HG03025 (cell line): Measurements from ENCODE around the gene ACO2.
"Not testable (repeated sequence)": the region's sequence is repeated elsewhere in the genome, so short reads cannot be mapped to it uniquely, and the experiment has no call there.

Experiments used
- ATAC-seq: cut with Tn5 transposase; IDR thresholded peaks from one replicate; pipeline ENCODE4 v1.9.1; 2021; ENCODE audit warnings: mild to moderate bottlenecking, moderate library complexity; ENCODE audit not compliant: unreplicated experiment, low FRiP score

Gene ACO2

DNA sequence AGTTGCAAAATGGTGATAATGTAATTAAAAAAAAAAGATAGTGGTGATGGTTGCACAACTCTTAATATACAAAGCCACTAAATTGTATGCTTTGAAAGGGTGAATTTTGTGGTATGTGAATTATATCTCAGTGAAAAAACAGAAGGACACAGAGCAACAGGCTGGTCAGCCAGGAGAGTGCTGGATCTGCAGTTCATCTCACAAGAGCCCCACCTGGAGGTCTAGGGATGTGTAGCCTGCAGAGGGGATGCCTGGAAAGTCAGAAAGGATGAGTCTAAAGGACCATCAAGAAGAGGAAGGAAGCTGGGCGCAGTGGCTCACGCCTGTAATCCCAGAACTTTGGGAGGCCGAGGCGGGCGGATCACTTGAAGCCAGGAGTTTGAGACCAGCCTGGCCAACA, 66.3 kb downstream of the ACO2 start:
- ATAC-seq: no peak

DNA sequence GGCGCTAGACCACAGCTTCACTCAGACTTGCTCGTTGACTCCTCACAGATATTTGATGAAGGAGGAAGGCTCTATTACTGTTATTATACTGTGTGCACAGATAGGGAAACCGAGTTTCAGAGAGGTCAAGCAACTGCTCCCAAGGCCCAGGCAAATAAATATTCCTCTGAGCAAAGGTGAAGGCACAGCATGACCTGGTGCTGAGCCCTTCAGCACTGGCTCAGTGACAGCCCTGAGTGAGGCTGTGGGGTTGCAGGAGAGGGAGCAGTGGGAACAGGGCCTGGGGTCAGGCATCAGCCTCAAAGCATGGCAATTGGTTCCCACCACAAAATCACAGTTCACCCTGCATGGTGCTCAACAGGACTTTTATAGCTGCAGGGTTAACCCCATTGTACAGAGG, 68.3 kb downstream of the ACO2 start:
- ATAC-seq: no peak

DNA sequence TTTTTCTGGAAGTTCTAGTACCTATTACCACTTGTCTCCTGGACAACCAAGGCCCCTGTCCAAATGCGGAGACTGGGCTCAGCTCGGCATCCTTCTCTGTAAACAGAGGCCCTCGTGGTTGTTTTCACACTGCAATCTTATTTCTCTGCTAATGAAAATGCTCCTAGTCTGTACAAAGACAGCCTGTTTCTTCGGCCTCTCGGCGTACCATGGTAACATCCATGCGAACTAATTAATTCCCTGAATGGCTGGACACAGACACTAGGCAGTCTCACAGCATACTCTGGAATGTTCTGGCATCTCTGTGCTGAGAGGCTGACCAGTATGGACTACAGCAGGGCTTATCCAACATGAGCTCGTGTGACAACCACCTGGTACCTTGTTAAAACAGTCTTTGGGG, 69.7 kb downstream of the ACO2 start:
- no peak for ATAC-seq

DNA sequence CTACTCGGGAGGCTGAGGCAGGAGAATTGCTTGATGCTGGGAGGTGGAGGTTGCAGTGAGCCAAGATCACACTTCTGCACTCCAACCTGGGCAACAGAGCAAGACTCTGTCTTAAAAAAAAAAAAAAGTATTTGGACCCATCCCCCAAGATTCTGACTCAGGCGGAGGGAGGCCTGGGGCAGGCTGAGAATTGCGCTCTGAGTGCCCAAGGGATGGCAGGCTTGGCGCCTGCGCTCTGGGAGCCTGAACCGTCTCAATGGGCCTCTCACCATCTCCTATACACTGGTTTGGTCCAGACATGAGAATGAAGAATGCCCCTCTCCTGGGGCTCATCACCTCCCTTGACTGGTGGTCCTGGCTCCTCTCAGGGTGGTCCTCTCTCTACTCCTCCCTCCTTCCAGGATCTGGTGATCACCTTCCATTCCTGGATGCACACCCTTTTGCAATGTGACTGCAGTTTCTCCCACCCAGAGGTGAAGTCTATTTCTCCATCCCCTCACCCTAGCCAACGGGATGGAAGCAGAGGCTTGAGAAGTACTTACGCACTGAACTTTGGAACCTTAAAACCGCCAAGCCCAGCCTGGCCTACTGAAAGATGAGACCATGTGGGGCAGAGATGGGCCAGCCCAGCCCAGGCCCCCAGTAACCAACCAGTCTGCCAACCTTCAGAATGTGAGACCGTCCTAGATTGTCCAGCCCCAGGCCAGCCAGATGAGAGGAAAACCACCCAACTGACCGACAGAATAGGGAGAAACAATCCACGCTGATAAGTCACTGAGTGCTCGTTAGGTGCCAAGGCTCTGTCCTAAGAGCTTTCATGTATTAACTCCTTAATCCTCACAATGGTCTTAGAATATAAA, 70.5 kb downstream of the ACO2 start:
- ATAC-seq: no peak

DNA sequence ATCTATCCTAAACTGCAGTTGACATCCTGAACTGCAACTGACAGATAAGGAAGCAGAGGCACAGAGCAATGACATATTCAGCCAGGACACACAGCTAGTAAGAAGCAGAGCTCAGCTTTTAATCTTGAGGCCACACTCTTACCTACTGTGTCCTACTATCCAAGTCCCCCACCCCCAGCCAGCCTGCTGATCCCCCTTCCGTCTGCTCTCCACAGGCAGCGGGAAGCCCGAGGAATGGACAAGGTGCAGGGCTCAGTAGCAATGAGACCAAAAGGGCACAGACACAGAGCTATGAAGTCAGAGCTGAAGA, 71.0 kb downstream of the ACO2 start:
- no peak for ATAC-seq

DNA sequence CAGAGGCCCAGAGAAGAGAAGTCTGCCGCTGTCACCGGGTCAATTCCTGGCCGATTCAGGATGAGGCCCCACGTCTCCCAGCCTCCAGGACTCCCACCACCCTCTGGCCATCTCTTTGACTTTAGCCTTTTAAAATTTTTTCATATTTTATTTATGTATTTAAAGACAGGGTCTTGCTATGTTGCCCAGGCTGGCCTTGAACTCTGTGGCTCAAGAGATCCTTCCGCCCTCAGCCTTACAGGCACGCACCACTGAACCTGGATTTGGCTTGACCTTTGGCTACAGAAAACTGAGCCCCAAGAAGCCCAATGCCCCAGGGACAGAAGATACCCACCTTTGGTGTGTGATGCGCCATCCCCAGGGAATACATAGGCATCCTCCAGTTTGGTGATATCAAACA, 71.4 kb downstream of the ACO2 start:
- no peak for ATAC-seq

DNA sequence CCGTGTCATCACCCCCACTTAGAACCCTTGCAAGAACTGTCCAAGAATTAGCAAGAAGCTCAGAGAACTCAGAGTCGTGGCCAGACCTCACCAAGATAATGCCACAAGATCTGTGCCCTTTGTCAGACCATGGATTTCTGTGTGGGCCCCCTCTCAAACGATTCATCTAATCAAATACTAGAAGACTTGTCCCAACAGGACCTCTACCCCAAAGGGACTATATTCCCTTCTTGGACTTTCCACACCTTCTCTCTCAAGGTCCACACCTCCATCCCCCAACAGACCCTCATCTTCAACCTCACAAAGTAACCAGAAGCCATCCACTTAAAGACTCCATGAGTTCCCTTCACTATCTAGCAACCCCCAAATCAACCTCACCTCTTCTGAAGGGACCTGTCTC, 72.6 kb downstream of the ACO2 start:
- ATAC-seq: no peak

DNA sequence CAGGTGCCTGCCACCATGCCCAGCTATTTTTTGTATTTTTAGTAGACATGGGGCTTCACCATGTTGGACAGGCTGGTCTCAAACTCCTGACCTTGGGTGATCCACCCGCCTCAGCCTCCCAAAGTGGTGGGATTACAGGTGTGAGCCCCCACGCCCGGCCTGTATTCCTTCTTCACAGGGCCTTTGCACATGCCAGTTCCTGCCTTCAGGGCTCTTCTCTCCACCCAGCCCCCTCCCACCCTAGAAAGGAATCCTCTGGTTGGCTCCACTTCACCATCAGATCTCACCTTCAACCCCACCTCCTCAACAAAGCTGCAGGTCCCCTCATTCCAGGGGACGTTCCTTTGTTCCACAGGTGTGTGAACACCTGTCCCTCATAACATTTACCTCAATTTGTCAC, 73.3 kb downstream of the ACO2 start:
- ATAC-seq: no peak

DNA sequence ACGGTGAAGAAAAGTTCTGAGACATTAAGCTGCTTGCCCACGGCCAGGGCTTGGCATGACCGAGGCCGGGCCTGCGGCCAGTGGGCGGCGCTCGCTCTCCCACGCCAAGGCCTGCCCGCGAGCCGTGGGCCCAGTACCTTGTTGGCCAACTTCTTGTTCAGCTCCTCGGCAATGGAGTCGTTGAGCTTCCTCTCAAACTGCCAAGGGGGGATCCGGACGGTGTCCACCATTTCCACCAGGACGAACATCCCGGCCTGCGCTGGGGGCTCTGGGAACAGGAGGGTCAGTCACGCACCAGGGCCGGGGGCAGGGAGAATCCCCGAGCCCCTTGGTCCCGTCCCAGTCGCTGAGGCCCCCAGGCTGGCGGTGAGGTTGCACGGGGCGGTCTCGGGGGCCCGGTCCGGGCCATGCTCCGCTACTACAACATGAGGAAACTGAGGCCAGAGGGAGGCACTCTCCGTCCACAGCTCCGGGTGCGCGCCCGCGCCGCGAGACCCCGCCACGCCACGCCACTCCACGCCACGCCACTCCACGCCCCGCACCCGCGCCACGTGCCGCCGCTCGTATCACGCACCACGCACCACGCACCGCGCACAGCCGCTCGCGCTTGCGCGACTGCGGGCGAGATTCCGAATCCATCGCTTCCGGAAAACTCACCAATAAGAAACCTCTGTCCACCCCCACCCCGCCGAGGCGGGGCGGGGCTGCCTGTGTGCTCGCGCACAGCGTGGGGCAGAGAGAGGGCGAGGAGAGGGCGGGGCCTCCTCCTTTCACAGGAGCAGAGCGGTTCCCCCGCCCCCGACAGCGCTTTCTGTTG, 75.1 kb downstream of the ACO2 start, which contains the start of gene POLR3H:
Gene POLR3H, minus strand, starts transcription at position 617 of the 817 bp plus-strand sequence. Its CDS starts 369 bp downstream, at position 248.
- ATAC-seq: peak; percentile 80

DNA sequence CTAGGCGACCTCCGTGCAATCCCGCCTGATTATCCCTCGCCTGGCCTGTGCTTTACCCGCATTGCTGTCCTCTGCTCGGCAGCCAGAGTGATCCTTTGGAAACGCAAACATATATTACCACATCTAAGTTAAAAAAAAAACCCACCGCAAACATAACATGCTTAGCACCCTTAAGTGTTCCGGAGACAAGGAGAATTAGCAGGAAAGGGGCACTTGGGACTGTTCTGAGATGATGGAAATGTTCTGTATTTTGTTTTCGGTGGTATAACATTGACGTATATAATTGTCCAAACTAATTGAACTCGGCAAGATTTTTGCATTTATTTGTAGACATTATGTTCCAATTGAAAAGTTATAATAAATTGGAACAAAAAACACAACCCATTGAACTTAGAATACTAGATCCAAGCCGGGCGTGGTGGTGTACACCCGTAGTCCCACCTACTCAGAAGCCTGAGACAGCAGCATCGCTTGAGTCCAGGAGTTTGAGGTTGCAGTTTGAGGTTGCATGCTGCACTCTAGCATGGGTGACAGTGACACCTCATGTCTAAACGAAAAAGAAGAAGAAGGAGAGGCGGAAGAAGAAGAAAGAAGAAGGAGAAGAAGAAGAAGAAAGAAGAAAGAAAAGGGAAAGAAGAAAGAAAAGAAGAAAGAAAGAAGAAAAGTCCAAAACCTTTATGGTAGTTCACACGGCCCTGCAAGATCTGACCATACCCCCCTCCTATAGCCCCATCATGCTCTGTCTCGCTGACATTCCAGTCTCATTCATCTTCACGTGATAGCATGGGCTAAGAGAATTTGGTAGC, 76.0 kb downstream of the ACO2 start:
- ATAC-seq: no peak

DNA sequence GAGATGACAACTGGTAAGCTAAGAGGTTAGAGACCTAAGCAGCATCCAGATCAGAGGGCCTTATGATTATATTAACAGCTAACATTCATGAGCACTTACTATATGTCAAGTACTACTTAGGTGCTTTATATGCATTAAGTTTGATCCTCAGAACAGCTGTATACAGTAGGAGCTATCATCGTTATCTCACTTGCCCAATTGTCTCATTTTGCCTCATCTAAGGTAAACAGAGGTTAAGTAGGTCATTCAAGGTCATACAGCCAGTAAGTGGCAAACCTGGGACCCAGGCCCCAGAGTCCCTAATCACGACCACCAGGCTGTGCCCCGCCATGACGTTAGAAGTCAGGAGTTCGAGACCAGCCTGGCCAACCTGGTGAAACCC, 79.9 kb downstream of the ACO2 start:
- no peak for ATAC-seq

DNA sequence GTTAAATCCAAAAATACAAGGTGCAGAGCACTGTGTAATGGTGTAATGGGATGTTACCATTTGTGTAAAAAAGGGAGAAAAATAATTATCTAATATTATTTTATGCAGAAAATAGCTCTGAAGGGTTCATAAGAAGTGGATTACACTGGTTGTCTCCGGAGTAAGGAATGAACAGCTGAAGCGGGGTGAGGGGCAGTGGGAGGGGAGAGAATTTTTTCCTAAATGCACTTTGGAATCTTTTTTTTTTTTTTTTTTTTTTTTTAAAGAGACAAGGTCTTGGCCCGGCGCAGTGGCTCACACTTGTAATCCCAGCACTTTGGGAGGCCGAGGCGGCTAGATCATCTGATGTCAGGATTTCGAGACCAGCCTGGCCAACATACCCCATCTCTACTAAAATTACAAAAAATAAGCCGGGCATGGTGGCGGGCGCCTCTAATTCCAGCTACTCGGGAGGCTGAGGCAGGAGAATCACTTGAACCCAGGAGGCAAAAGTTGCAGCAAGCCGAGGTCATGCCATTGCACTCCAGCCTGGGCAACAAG, 82.1 kb downstream of the ACO2 start:
- ATAC-seq: no peak

DNA sequence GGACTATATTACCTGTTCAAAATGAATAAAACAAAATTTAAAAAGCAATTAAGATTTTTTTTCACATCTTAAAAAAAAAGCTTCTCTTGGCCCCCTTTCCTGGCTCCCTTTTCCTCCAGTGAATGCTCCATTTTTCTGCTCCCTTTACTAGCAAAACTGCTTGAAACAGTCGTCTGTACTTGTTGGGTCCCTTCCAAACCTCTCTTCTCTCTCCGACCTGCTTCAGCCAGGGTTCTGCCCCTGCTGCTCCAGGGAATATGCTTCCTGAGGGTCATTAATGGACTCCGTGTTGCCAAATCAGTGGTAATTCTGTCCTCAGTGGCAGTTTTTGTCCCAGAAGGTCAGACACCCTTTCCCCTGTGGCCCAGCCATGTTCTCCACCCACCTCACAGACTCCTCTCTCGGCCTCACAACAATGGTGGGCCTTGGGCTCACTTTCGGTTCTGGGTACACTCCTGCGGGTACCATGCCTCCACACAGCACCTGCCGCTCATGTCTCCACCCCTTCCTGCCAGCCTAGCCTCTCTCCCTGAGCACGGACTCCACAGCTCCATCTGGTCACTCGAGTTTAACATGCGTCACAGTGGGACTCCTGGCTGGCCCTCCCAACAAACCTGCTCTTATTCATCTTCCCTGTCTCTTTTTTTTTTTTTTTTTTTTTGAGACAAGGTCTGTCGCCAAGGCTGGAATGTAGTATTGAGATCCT, 83.1 kb downstream of the ACO2 start:
- ATAC-seq: no peak

DNA sequence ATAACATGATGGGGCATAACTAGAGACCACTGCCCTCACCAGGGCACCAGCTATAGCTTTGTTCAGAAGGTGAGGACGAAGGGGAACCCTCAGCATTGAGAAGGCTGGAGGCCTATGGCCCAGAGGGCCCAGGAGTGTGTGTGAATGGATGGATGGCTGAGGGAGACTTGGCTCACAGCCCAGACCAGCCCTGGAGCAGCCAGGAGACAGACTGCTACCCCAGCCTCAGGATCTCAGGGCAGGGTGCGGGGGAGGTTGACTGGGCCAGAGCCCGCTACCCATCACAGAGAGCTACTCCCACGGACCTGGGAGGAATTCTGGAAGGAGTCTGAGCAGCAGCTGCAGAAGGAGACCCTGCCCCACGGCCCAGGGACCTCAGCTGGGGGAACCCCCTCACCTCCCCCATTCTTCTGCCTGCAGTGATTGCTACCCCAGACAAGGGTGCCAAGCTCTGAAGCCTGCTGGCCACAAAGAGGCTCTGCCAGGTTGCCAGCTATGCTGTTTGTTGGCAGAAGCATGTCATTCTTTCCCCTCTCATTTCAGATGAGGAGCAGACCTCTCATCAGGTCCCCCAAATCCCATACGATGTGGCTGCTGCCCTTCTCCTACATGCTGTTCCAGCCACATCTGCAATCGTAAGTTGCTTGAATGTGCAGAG, 86.5 kb downstream of the ACO2 start:
- ATAC-seq: no peak

DNA sequence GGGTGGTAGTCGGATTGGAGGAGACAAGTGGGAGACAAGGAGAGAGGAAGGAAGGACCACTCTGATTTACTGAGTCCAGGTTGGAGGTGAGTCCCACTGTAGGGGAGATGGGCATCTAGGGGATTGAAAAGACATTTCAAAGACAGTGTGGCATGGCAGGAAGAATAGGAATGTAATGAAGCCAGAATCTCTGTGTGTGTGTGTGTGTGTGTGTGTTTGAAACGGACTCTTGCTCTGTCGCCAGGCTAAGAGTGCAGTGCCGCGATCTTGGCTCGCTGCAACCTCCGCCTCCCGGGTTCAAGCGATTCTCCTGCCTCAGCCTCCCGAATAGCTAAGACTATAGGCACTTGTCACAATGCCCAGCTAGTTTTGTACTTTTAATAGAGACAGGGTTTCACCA, 87.6 kb downstream of the ACO2 start:
- ATAC-seq: no peak

DNA sequence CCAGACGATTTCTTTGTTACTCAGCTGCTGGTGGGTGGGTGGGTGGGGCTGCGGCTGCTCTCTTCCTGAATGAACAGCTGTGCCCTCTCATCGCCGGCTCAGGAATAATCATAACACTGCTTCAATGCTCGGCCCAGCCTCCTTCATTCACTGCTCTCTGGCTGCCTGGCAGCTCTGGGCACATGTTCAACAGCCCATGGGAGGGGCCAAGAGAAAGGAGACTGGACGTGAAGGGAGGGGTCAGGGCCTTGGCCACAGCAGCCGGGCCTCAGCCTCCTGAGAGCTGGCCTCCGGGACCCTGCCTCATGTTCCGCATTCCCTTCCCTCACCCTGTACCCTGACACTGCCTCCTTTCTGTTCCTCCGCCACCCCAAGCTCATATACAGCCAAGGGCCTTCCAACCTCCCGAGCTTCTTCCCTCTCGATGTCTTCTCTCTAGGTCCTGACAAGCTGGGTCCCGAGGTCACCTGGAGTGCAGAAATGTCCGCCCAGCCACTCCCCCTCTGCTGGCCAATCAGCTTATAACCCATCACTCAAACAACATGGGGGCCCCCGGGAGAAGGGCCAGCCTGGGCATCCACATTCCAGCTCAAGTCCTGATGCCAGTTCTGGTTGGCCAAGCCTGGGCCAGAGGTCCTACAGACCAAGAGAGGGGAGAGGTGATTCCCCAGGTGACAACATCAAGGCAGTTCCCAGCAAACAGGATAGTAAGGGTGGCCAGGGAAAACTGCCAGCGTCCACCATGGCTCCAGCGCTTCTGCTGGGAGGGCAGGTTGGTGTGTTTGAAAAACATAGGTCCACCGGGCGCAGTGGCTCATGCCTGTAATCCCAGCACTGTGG, 88.7 kb downstream of the ACO2 start:
- no peak for ATAC-seq

DNA sequence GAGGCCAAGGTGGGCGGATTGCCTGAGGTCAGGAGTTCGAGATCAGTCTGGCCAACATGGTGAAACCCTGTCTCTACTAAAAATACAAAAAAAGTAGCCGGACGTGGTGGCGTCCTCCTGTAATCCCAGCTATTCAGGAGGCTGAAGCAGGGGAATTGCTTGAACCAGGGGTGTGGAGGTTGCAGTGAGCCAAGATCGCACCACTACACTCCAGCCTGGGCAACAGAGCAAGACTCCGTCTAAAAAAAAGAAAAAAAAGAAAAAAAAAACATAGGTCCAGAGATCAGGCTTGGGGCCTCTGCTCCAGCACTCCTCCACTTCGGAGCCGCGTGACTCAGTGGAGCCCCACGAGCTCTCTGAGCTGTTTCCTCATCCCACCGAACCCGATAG, 89.3 kb downstream of the ACO2 start:
- ATAC-seq: not testable (repeated sequence)

DNA sequence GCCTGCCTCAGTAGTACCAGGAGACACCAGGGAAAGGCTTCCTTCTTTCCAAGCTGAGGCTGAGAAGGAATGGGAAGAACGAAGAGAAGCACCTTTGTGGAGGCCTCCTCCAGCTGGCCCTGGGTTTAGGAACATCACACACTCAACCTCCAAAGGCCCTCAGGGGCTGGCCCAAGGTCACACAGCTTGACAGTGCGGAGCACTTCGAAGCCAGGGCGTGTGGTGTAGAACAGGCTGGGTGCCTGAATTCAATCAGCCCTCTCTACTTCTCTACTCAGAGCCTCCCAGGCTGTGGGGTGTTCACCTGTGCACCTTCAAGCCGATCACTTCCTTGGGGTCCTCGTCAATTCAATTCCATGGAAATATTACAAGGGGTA, 91.2 kb downstream of the ACO2 start:
- ATAC-seq: no peak

DNA sequence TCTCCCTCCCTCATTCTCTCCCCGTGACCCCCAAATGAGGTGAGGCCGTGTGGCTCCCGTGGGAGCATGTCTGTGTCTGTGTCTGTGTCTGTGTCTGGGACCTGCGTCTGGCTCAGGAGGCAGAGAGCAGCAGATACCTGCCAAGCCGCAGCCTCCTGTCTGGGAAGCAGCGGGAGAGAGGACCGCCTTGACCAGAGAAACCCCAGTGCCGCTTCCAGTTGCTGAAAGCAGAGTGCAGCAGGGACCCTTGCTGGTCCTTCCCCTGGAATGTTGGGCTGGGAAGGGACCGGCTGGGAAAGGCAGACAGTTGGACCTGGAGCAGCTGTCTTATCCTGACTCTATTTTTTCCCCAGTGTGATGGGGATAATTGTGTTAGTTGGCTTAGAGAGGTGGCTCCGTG, 92.4 kb downstream of the ACO2 start:
- no peak for ATAC-seq
